Activated T-helper 1 cell treated with anti-CD3 and anti-CD28 coated beads, Interleukin-12 subunit alpha, Interleukin-12 subunit beta, Interleukin-2, Interleukin-4 antibody, amounts not matched to agents 30 ng/mL and 10 ng/mL and 1 ng/mL, durations not matched to agents 14 hours and 24 hours and 36 hours (primary cell): ENCODE results near the gene BCL2L1. TPM values are rescaled to one million over a fixed set of nuclear protein-coding genes. Genes with fewer than 3 reads are reported as not detected.
A peak's percentile ranks its signal among the peaks of the same experiment; 100 is the strongest.

Experiments
- DNase-seq: peaks from one replicate; pipeline ENCODE4 v3.0.0; 2021; ENCODE audit warnings: low spot score
- H3K27ac Mint-ChIP-seq: one replicate; pipeline ENCODE4 v1.8.0; 2021; ENCODE audit warnings: mild to moderate bottlenecking, mixed read lengths
- H3K27me3 Mint-ChIP-seq: one replicate; pipeline ENCODE4 v1.8.0; 2022; ENCODE audit warnings: mild to moderate bottlenecking, moderate library complexity, mixed read lengths; ENCODE audit not compliant: insufficient read depth
- H3K36me3 Mint-ChIP-seq: one replicate; pipeline ENCODE4 v1.8.0; 2021; ENCODE audit warnings: low read depth, mixed read lengths
- H3K4me1 Mint-ChIP-seq: one replicate; pipeline ENCODE4 v1.8.0; 2021; ENCODE audit warnings: low read depth, mixed read lengths
- H3K4me3 Mint-ChIP-seq: one replicate; pipeline ENCODE4 v1.8.0; 2021; ENCODE audit warnings: mild to moderate bottlenecking, moderate library complexity, mixed read lengths
- H3K9me3 Mint-ChIP-seq: one replicate; pipeline ENCODE4 v1.8.0; 2021; ENCODE audit warnings: mixed read lengths
- intact Hi-C: fragments of 100-400 bp; cut with micrococcal nuclease; formaldehyde crosslinking; loops from one replicate; pipeline ENCODE4 v1.15.1; 2024
- total RNA-seq: library from RNA; stranded (reverse); gene quantifications from 2 replicates; pipeline ENCODE4 v1.2.3, GENCODE V29; 2022

BCL2L1 gene
- total RNA-seq, 1 donor from 2014 or later = 420 TPM

GRCh38 chr20:31667315-31668285, 55.1 kb downstream of the BCL2L1 start:
- Mint-ChIP-seq H3K4me1 (peaks cover 85% of the 10 kb centered on the region), H3K27ac (peak overlapping the region; percentile 88), H3K4me3 (peak overlapping the region; percentile 30), H3K36me3 (peaks cover 67% of the 10 kb centered on the region), H3K27me3 (no peaks in the 10 kb centered on the region), H3K9me3 (no peaks in the 10 kb centered on the region)
- intact Hi-C loops = no loop called here
- DNase-seq = no peak

GRCh38 chr20:31666258-31667042, 56.2 kb downstream of the BCL2L1 start:
- peaks cover 88% of the 10 kb centered on the region for H3K4me1 Mint-ChIP-seq
- H3K27ac Mint-ChIP-seq = peak overlapping the region; percentile 76
- H3K9me3 Mint-ChIP-seq = no peaks in the 10 kb centered on the region
- H3K27me3 Mint-ChIP-seq = no peaks in the 10 kb centered on the region
- intact Hi-C loops = no loop called here
- H3K4me3 Mint-ChIP-seq = no peak overlapping the region
- H3K36me3 Mint-ChIP-seq = peaks cover 70% of the 10 kb centered on the region
- no peak for DNase-seq

GRCh38 chr20:31665753-31666152, 56.9 kb downstream of the BCL2L1 start:
- DNase-seq = no peak
- H3K27ac Mint-ChIP-seq = peak overlapping the region; percentile 76
- H3K27me3 Mint-ChIP-seq = no peaks in the 10 kb centered on the region
- H3K9me3 Mint-ChIP-seq = no peaks in the 10 kb centered on the region
- no peak overlapping the region for H3K4me3 Mint-ChIP-seq
- intact Hi-C loops = no loop called here
- peaks cover 70% of the 10 kb centered on the region for H3K36me3 Mint-ChIP-seq
- peaks cover 84% of the 10 kb centered on the region for H3K4me1 Mint-ChIP-seq

- DNase-seq = no peak
- Mint-ChIP-seq H3K9me3 (no peaks in the 10 kb centered on the region), H3K4me1 (peaks cover 74% of the 10 kb centered on the region), H3K36me3 (peaks cover 68% of the 10 kb centered on the region), H3K27ac (peak overlapping the region; percentile 76), H3K4me3 (no peak overlapping the region), H3K27me3 (no peaks in the 10 kb centered on the region)
- intact Hi-C loops = loop anchor here (1.0 kb wide), 1 partner anchor 10 kb away; no protein-coding TSS in a partner anchor
Measured at GRCh38 chr20:31664696-31665354, 57.8 kb downstream of the BCL2L1 start.

- H3K4me1 Mint-ChIP-seq = peaks cover 67% of the 10 kb centered on the region
- peak overlapping the region; percentile 39 for H3K4me3 Mint-ChIP-seq
- H3K9me3 Mint-ChIP-seq = no peaks in the 10 kb centered on the region
- H3K27me3 Mint-ChIP-seq = no peaks in the 10 kb centered on the region
- intact Hi-C loops = loop anchor here (1.0 kb wide), 1 partner anchor 11 kb away; no protein-coding TSS in a partner anchor
- no peak for DNase-seq
- H3K27ac Mint-ChIP-seq = peak overlapping the region; percentile 87
- H3K36me3 Mint-ChIP-seq = peaks cover 61% of the 10 kb centered on the region
Measured at GRCh38 chr20:31663838-31664695, 58.6 kb downstream of the BCL2L1 start.

- Mint-ChIP-seq H3K4me1 (peaks cover 66% of the 10 kb centered on the region), H3K27ac (peak overlapping the region; percentile 87), H3K9me3 (no peaks in the 10 kb centered on the region), H3K36me3 (peaks cover 64% of the 10 kb centered on the region), H3K4me3 (peak overlapping the region; percentile 39), H3K27me3 (no peaks in the 10 kb centered on the region)
- DNase-seq = no peak
- intact Hi-C loops = no loop called here
Measured at GRCh38 chr20:31663524-31663837, 59.2 kb downstream of the BCL2L1 start.

GRCh38 chr20:31662372-31662854, 60.3 kb downstream of the BCL2L1 start:
- H3K36me3 Mint-ChIP-seq = peaks cover 55% of the 10 kb centered on the region
- intact Hi-C loops = no loop called here
- H3K27ac Mint-ChIP-seq = peak overlapping the region; percentile 85
- H3K4me3 Mint-ChIP-seq = peak overlapping the region; percentile 72
- H3K9me3 Mint-ChIP-seq = no peaks in the 10 kb centered on the region
- no peaks in the 10 kb centered on the region for H3K27me3 Mint-ChIP-seq
- H3K4me1 Mint-ChIP-seq = peaks cover 57% of the 10 kb centered on the region
- DNase-seq = no peak

- peak; percentile 66 for DNase-seq
- H3K9me3 Mint-ChIP-seq = no peaks in the 10 kb centered on the region
- H3K27me3 Mint-ChIP-seq = no peaks in the 10 kb centered on the region
- H3K27ac Mint-ChIP-seq = peak overlapping the region; percentile 88
- intact Hi-C loops = loop anchor here (1.0 to 2.0 kb wide), 2 partner anchors 13 to 62 kb away; no protein-coding TSS in a partner anchor
- peaks cover 54% of the 10 kb centered on the region for H3K4me1 Mint-ChIP-seq
- H3K36me3 Mint-ChIP-seq = peaks cover 51% of the 10 kb centered on the region
- peak overlapping the region; percentile 72 for H3K4me3 Mint-ChIP-seq
Measured at GRCh38 chr20:31661625-31662371, 60.9 kb downstream of the BCL2L1 start.

GRCh38 chr20:31654534-31654933, 68.1 kb downstream of the BCL2L1 start:
- DNase-seq = no peak
- no peak overlapping the region for H3K4me3 Mint-ChIP-seq
- H3K27ac Mint-ChIP-seq = no peak overlapping the region
- no peaks in the 10 kb centered on the region for H3K4me1 Mint-ChIP-seq
- H3K9me3 Mint-ChIP-seq = no peaks in the 10 kb centered on the region
- H3K27me3 Mint-ChIP-seq = peaks cover 14% of the 10 kb centered on the region
- intact Hi-C loops = no loop called here
- H3K36me3 Mint-ChIP-seq = peaks cover 2% of the 10 kb centered on the region

- H3K4me1 Mint-ChIP-seq = no peaks in the 10 kb centered on the region
- no peak overlapping the region for H3K27ac Mint-ChIP-seq
- H3K9me3 Mint-ChIP-seq = no peaks in the 10 kb centered on the region
- H3K36me3 Mint-ChIP-seq = no peaks in the 10 kb centered on the region
- intact Hi-C loops = no loop called here
- no peak overlapping the region for H3K4me3 Mint-ChIP-seq
- no peak for DNase-seq
- peaks cover 14% of the 10 kb centered on the region for H3K27me3 Mint-ChIP-seq
Measured at GRCh38 chr20:31653561-31653960, 69.1 kb downstream of the BCL2L1 start.

- Mint-ChIP-seq H3K27me3 (peaks cover 14% of the 10 kb centered on the region), H3K4me1 (no peaks in the 10 kb centered on the region), H3K9me3 (no peaks in the 10 kb centered on the region), H3K36me3 (no peaks in the 10 kb centered on the region), H3K27ac (no peak overlapping the region), H3K4me3 (no peak overlapping the region)
- intact Hi-C loops = no loop called here
- DNase-seq = no peak
Measured at GRCh38 chr20:31652917-31653396, 69.7 kb downstream of the BCL2L1 start.
